Vagina (tissue), 2 donors: ENCODE measurements around the gene BMP2K.

Experiments used
- CTCF ChIP-seq, 3 experiments: fragments of 450-650 bp in 2 of 3; fragments of 200-600 bp in 1 of 3; sonication (generic) in 1 of 3; IDR thresholded peaks; one replicate each; pipeline ENCODE4 v1.5.1; 2017 to 2019; ENCODE audit warnings: antibody characterized with exemption in 3 of 3, mild to moderate bottlenecking in 2 of 3, moderate library complexity in 2 of 3
- POLR2A ChIP-seq, 2 donors: fragments of 450-650 bp; IDR thresholded peaks; one replicate each; pipeline ENCODE4 v1.6.1; 2017; ENCODE audit warnings: antibody characterized with exemption in 2 of 2, mild to moderate bottlenecking in 2 of 2, moderate library complexity in 2 of 2
- POLR2AphosphoS5 ChIP-seq, 2 donors: sonication (generic); formaldehyde crosslinking; IDR thresholded peaks; one replicate each; pipeline ENCODE4 v1.9.0; 2017; ENCODE audit warnings: antibody characterized with exemption in 2 of 2, mild to moderate bottlenecking in 2 of 2, low read depth in 1 of 2; ENCODE audit not compliant: insufficient read depth in 1 of 2

GRCh38 chr4:78747475-78747922 is 28.7 kb upstream of the BMP2K start:
- TF ChIP-seq CTCF (IDR thresholded peaks at IDR 0.05) (no peak), POLR2AphosphoS5 (IDR thresholded peaks at IDR 0.05; ENCODE audit: insufficient read depth in 1 of 2, low read depth in 1 of 2) (no peak), POLR2A (IDR thresholded peaks at IDR 0.05) (no peak)
